Hematopoietic multipotent progenitor cell treated with erythropoietin and hydrocortisone succinate and interleukin-3 and kit ligand, for 8 days (in vitro differentiated cells): ENCODE data around the gene HMGN1.
A peak's percentile ranks its signal among the peaks of the same experiment; 100 is the strongest.

Source experiments
- DNase-seq: peaks from one replicate; pipeline ENCODE4 v3.0.0-alpha.2; 2015

HMGN1 gene

DNA sequence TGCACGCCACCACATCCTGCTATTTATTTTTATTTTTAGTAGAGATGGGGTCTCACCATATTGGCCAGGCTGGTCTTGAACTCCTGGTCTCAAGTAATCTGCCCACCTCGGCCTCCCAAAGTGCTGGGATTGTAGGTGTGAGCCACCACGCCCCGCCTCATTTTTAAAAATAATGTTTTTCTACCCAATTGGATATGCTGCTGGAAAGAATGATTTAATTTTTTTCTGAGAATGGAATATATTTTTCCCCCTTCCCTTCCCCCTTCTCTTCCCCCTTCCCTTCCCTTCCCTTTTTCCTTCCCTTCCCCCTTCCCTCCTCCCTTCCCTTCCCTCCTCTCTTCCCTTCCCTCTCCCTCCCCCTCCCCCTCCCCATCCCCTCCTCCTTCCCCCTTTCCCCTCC is 17.7 kb upstream of the HMGN1 start:
- DNase-seq, result no peak

DNA sequence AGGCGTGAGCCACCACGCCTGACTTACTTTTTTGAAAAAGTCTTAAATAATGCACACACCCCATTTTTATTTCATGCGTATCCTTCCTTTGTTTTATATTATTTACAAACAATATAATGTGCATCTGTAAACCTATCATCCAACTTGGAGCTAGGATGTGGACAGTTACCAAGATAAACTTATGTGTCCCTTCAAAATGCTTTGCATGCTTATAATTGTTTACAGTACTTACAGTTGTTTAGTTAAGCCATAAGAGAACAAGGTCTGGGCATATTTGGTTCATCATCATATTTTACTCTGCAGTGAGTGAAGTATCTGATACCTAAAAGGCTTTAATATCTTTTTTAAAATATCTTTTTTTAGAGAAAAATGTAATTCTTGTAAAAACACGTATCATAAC is 16.1 kb upstream of the HMGN1 start:
- no peak for DNase-seq

DNA sequence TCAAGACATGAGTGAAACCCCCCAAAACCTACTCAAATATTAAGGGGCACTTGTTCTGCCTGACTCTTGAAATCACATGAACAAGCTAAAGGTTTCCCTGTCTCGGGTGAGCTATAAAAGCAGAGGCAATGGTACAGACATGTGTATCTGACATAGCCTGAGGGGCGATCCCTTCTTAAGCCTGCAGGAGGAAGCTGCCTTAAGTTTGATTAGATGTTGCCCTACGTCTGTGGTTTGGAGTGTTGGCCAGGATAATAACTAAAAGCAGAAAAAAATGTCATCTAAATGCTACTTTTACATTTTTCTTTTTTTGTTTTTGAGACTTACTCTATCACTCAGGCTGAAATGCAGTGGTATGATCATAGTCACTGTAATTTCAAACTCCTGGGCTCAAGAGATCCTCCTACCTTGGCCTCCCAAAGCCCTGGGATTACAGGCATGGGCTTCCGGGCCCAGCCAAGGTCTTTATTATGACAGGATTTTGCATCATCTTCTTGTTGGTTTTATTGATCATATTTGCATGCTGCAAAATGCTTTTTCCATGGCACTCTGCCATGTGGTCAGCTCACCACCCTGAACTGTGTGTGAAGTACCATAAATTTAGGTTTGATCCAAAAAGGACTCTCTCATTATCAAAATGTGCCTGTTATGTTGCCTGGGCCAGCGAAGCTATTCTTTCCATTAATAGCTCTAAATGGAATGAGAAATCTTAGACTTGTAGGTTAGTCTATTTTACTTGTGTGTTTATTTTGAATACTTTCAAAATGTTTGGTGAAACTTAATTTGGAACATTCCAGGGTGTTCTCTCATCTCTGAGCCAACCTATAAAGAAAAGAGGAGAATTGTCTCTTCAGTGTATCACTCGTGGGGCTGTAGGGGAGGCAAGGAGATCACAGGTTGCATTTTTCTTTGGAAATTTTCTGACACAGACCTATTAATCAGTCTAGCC is 15.0 kb upstream of the HMGN1 start:
- DNase-seq, result peak; percentile 81

DNA sequence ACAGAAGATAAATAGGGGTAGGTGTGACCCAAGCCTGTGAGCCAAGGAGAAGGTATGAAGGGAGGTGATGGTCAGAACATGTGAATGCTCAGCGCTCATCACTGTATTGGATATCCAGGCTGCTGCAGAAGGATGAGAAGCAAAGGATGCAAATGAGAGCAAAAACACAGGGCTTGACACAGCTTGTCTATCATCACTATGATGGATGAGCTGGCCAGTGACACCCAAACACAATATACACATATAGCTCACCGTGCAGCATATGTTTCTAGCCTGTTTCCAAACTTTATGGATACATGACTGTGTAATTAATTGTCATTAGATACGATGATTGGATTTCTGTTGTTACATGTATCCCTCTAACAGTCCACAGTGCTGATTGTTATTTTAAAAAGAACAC is 13.8 kb upstream of the HMGN1 start:
- DNase-seq, result no peak

DNA sequence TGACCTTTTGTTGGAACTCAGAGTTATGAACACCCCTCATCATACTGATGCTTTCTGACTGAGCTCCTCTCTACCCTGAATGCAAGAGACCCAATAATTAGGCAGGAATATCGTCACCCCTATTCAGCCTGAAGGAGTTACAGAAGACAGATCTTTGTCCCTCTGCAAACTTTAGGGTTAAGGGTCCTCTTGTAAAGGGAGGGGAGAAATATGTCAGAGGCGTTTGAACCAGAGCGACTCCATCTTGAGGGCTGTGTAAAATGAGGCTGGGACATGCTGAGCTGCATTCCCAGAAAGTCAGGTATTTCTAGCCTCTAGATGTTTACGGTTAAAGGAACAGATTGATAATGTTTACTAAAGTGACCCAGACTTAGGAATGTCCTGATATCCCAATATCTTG is 10.5 kb upstream of the HMGN1 start:
- no peak for DNase-seq

DNA sequence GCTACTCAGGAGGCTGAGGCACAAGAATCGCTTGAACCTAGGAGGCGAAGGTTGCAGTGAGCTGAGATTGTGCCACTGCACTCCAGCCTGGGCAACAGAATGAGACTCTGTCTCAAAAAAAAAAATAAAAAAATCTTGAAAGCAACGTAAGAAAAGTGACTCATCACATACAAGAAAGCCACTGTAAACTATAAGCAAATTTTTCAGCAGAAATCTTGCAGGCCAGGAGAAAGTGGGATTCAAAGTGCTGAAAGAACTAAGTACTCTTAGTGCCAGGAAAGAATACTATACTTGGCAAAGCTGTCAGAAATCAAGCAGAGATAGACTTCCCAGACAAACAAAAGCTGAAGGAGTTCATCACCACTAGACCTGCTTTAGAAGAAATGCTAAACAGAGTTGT is 4.4 kb upstream of the HMGN1 start:
- DNase-seq, result no peak

DNA sequence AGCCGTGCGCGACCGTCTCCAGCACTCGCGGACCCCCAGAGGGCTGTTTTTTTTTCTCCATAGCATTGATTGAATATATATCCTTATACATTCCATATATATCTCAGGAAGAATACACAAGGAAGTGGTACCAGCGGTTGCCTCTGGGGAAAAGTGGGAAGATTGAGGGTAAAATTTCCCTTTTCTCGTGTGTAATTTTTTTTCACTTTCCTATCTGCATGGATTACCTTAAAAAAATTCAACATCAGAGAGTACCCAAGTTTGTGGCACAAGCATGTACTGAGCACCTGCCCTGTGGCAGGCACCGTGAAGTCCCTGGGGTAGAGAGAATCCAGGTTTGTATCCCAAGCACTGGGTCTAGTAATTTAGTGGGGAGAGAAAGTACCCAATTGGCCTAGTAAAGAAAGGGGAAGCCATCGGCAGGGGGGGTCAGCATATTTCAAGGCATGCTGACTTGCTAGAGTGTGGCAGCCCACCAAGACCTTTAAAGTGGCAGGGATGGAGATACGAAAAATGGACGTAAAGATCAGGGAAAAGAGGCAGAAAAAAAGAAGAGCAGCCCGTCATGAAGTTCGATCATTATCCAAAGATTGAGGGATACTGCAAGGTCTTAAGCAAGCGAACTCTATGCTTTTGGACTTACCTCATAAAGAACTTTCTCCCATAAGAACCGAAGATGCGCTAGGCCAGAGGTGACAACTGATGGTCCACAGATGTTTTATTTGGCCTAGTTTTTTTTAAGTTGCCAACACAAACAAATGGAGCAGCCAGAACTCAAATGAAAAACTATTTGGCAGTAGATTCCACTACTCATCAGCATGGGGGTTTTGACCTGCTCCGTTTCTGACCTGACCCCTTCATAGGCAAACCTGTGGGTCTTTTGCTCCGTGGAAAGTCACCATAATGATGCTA is 1.5 kb upstream of the HMGN1 start:
- no peak for DNase-seq

DNA sequence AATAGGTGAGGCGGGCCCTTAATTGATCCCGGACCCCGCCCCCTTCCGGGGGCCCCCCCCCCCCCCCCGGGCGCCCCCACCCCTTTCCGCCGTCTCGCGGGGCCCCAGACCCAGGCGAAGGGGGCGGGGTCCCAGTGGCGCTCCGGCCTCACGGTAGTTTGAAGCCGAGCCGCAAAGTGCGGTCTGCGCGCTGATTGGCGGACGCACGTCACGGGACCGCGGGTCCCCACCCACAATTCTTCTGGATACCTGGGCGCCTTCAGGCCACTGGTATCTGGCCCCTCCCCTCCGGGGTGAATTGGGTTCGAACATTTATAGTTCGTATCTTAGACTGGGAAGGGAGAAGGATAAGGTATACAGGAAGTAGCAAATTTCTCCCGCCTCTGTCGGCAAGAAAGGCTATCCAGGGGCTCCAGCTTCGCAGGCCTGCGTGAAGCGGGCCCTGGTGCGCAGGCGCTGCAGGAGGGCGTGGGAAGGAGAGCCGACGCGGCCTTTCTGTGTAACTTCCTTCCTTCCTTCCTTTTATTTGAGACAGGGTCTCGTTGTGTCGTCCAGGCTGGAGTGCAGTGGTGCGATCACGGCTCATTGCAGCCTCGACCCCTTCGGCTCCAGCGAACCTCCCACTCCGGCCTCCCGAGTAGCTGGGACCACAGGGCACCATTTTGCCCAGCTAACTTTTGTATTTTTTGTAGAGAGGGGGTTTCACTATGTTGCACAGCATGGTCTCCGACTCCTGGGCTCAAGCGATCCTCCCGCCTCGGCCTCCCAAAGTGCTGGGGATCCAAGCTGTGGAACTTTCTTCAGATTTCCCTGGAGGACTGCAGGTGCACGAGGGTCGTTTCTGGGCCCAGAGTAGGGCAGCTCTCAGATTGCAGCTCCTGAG is 564 bp upstream of the HMGN1 start:
- DNase-seq, result peak; percentile 98

DNA sequence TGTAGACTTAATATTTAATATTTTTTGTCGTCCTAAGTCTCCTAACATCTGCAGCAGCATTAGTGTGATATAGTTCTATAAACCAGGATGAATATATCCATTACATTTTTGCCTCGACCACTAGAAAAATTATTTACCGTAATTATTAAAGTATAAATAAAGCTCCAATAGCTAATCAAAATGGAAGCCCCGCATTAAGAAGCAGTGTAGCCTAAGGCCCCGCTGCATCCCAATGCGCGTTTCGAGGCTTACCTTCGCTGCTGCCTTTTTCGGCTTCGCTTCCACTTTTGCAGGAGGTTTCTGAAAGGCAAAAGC is 891 bp downstream of the HMGN1 start:
- DNase-seq, result no peak

DNA sequence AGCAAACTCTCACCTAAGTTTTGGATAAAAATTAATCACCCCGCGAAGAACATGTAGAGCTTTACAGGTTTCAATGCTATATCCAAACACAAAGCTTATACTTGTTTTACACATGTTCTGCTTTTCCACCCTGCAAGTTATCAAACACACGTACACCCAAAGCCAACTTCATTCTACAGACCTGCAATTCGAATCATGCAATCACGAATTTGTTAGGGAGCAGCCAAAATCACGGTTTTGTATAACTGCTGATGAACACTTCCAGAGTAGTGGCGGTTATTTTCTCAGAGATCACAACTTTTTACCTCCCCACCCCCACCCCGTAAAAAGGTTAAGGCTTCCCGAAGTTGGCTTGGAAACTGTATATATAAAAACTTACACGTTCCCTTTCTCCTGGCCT is 1.4 kb downstream of the HMGN1 start:
- DNase-seq, result peak; percentile 28

DNA sequence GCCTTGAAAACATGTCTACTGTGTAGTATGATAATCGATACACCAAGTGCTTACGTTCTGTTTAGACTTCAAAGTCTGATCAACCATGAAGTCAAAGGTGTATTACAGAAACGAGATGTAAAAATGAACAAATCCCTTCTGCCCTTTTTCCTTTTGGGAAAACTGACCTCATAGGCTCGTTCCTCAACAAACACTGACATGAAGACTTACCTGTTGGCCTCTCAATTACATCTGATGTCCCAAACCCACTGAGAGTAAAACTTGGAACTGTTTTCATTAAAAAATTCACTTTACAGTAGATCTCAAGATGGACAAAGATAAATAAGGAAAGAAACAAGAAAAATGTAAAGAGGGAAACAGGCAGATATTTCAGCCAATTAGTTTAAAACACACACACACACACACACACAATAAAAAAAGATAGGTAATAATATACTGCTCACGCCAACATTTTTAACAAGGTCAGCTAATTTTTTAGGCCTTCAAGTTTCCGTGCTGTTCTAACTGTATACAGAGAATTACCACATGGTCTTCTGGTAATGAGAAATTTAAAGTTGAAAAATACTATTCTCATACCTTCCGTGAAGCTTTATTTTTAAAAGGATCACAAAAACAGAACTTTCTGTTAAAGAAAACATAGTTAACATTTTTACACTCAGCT is 2.1 kb downstream of the HMGN1 start:
- no peak for DNase-seq

DNA sequence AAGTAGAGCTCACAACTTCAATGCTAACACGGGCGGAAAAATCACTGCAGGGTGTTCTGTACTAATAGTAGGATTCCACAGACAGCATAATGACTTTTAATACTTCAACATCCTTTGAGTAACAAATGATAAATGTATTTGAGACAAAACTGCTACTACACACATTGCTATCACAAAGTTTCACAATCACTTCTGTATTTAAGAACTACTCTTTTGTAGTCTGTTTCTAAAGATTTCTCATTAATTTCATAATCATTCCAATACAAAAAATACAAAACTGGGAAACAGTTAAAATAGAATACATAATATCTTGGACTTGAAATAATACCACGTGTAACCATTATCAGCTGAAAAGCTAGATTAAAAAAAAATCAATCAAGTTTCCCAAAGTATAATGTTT is 2.7 kb downstream of the HMGN1 start:
- no peak for DNase-seq

DNA sequence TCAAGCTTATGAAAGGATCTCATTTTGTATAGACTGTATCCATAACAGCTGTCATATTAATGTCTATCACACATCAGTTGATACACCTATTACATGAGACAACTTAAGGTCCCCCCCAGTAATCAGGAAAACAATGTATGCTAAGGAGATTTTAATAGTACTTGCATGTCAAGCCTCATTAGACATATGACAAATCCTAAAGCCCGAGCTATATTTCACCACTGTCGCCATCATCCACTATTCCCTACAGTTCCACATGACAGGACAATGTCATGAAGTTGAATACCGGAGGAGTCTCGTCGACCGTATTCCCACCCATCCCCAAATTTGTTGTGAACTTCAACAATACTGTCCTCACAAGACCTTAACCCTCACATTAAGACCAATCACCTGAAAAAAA is 3.4 kb downstream of the HMGN1 start:
- DNase-seq, result no peak

DNA sequence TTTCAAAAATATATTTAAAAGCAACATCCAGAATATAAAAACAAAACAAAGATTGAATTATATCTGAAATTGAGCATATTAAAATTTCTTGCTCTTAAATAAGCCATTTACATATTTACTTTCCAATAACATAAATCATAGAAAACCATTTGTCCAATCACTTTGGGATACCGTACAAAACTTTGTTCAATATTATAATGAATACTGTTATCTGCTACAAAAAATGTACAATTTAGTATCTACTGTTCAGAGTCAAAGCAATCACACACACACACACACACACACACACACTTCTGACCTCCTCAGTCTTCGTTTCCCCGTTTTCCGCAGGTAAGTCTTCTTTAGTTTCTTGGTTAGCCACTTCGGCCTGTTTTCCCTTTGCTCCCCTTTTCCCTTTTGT is 4.0 kb downstream of the HMGN1 start:
- DNase-seq, result no peak

DNA sequence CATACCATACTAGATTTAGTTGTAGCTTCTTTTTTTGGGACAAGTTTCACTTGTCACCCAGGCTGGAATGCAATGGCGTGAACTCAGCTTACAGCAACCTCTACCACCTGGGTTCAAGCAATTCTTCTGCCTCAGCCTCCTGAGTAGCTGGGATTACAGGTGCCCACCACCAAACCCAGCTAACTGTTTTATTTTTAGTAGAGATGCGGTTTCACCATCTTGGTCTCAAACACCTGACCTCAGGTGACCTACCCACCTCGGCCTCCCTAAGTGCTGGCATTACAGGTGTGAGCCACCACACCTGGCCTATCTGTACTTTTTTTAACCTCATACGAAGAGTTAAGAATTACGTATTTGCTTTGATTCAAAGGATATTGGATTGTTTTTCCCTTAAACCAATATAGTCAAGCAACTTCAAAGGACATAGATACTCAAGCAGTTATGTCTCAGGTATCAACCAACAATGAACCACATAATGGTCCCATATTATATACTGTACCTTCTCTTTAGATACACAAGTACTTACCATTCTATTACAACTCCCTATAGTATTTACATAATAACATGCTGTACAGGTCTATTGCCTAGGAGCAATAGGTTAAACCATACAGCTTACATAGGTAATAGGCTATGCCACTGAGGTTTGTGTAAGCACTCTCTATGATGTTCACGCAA is 7.5 kb downstream of the HMGN1 start:
- DNase-seq, result no peak

DNA sequence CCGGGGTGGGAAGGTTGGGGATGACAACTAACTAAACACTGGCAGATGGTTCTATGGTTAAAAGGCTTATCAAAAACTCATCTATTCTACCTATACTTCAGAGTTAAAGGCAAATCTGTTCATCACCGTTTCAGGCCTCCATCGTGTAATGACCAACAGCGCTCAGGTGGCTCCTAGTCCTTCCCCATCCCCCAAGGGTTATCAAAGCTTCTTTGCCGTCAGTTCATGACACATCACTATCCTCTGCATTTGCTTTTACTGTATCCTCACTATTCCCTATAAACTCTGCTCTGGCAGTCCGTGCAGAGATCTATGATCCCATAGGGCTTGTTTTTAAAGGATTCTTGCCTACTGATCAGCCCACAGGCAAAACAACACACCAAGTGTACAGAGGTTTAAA is 8.2 kb downstream of the HMGN1 start:
- no peak for DNase-seq

DNA sequence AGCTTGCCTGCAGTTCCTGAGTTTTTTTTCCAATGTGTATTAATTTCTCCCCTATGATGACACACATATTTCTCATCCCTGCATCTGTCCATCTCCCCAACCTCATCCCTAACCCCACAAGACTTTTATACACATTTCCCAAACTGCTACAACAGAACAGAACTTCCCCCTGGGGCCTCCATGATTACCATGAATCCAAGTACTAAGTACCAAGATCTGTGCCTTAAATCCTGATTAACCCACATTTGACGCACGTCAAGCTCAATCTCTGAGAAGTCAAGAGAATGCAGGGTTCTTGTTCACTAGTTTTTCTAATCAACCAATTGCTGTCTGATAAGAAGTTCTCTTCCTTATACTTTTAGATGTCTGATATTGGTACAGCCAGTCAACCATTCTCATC is 9.7 kb downstream of the HMGN1 start:
- DNase-seq, result no peak

DNA sequence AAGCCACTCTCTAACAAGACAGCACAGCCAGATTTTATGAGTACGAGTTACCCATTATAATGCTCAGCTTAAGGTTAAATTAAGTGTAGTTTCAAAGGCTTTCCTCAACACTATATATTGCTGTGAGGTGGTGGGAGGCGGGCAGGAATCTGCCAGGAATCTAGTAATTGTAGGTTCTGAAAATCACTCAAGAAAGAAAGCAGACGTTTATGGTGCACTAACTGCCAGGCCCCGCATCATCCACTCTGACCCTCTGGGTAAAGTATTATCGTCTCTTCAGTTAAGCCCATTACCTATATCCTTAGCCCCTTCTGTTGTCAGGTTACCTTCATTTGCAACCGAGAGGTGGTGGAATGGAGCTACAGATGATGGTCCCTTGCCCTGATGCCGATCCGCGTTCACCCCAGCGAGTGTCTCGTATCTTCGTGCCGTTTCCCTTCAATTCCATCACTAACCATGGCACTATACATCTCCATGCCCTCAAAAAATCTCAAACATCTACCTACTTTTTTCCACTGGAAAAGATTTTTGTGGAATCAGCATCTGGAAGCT is 12.4 kb downstream of the HMGN1 start:
- DNase-seq, result no peak

DNA sequence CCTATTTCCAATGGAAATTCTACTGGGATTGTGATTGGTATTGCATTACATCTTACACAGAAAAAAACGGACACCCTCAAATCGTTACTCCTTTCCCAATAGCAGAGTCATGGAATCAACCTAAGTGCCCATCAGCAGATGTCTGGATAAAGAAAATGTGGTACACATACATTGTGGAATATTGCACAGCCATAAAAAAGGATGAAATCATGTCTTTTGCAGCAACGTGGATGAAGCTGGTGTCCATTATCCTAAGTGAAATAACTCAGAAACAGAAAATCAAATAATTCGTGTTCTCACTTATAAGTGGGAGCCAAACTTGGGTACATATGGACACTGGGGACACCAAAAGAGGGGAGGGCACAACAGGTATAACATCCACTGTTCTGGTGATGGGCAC is 14.3 kb downstream of the HMGN1 start:
- DNase-seq, result no peak

DNA sequence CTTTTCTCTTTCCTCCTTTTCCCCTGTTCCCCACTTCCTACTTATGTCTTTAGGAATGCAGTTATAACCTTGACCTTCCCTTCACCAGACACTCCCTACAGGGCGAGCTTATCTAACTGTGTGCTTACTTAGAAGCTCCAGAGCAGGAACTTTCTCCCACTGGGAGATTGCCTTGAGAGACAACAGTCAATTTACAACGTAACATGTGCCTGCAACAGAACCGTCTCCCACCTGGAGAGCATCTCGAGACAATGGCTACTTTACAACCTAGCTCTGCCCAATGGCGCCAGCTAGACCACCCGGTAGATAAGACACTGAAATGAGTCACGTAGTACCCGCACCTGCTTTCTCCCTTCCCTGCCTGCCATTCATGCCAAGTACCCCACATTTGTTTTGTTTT is 16.7 kb downstream of the HMGN1 start:
- no peak for DNase-seq

DNA sequence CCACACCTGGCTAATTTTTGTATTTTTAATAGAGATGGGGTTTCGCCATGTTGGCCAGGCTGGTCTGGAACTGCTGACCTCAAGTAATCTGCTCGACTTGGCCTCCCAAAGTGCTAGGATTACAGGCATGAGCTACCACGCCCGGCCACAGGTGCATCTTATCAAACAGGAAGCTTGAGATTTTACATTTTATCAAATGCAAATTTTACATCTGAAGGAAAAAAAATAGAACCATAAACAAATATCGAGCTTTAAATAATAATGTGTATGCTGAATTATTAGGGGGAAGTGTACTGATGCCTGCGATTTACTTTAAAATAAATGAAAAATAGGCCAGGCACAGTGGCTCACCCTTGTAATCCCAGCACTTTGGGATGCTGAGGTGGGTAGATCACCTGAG is 18.9 kb downstream of the HMGN1 start:
- no peak for DNase-seq

DNA sequence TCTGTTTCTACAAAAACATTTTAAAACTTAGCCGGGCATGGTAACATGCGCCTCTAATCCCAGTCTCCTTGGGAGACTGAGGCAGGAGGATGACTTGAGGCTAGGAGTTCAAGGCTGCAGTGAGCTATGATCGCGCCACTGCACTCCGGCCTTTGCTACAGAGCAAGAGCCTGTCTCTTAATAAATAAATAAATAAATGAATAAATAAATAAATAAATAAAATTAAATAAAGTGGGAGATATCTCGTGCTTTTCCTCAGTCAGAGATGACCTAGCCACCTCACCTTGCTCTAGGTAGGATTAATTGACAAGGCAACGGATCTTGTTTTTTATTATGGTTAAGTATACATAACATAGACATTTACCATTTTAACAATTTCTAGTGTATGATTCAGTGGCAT is 21.2 kb downstream of the HMGN1 start:
- DNase-seq, result no peak
